LNCAP (cell line): ENCODE results near the gene RBM6.

ENCODE experiments used
- CTCF ChIP-seq: fragments of 450-650 bp; IDR thresholded peaks from 2 replicates; pipeline ENCODE4 v1.5.1; 2017; ENCODE audit warnings: mild to moderate bottlenecking

Gene RBM6

GRCh38 chr3:49911124-49911420, 28.9 kb upstream of the RBM6 start:
- no peak for TF ChIP-seq CTCF

GRCh38 chr3:49911611-49912010, 28.3 kb upstream of the RBM6 start:
- no peak for TF ChIP-seq CTCF

- TF ChIP-seq CTCF, result no peak
These were observed 27.1 kb upstream of the RBM6 start for GRCh38 chr3:49912881-49913281.

GRCh38 chr3:49914906-49915305, 25.0 kb upstream of the RBM6 start:
- TF ChIP-seq CTCF, result no peak

- TF ChIP-seq CTCF, result no peak
These were observed 23.3 kb upstream of the RBM6 start for GRCh38 chr3:49916686-49917085.

- no peak for TF ChIP-seq CTCF
These were observed 15.3 kb upstream of the RBM6 start for GRCh38 chr3:49924683-49925082.

- TF ChIP-seq CTCF, result no peak
These were observed 14.5 kb upstream of the RBM6 start for GRCh38 chr3:49925485-49925884.

- no peak for TF ChIP-seq CTCF
These were observed 13.7 kb upstream of the RBM6 start for GRCh38 chr3:49926117-49926728.
